AG04450 (cell line): ENCODE results near the gene JPH2. TPM values are rescaled to one million over a fixed set of nuclear protein-coding genes. Genes with fewer than 3 reads are reported as not detected.

Source experiments
- CTCF ChIA-PET: fragments of 300-600, 350-600 bp; formaldehyde crosslinking; extraction: SDS; loops from one replicate; lab custom pipeline; 2022; ENCODE audit warnings: antibody characterized with exemption, inconsistent platforms; lab: Charles Lee
- POLR2A ChIA-PET: fragments of 350-600 bp; formaldehyde crosslinking; extraction: SDS; loops from one replicate; lab custom pipeline; 2021; ENCODE audit warnings: antibody characterized with exemption, inconsistent platforms; lab: Yijun Ruan, JAX
- DNase-seq: peaks from one replicate; pipeline ENCODE4 v3.0.0-alpha.2; 2011; ENCODE audit warnings: low read depth, low spot score
- H3K27ac ChIP-seq: one replicate; pipeline ENCODE4 v1.5.1; 2012; ENCODE audit warnings: low read depth, low read length, control low read depth
- H3K27me3 ChIP-seq: one replicate; pipeline ENCODE4 v1.6.0; 2012; ENCODE audit warnings: low read length; ENCODE audit not compliant: control insufficient read depth, insufficient read depth
- H3K4me3 ChIP-seq: 2 replicates; pipeline ENCODE4 v1.5.1; 2011; ENCODE audit warnings: mild to moderate bottlenecking, low read depth, low read length, control low read depth
- H3K9me3 ChIP-seq: 2 replicates; pipeline ENCODE4 v1.5.1; 2012; ENCODE audit warnings: low read length; ENCODE audit not compliant: control insufficient read depth, insufficient read depth
- CTCF ChIP-seq: IDR thresholded peaks from 2 replicates; pipeline ENCODE4 v1.5.1; 2011; ENCODE audit warnings: low read depth, low read length, control low read depth, inconsistent platforms
- polyA plus RNA-seq: library from polyadenylated mRNA; depleted of rRNA; stranded (reverse); fragments of >200 nt; gene quantifications from 2 replicates; pipeline ENCODE4 v1.2.3, GENCODE V29; 2011

JPH2 gene
- polyA plus RNA-seq, 1 experiment: 1.3 TPM

GRCh38 chr20:44115181-44115580 lies 71.8 kb downstream of the JPH2 start:
- Histone ChIP-seq H3K27ac (no peak overlapping the region), H3K27me3 (no peaks in the 10 kb centered on the region), H3K9me3 (no peaks in the 10 kb centered on the region), H3K4me3 (no peak overlapping the region)
- ChIA-PET CTCF (interaction anchor here (3.5 to 11.9 kb wide), 2 partner anchors 75 to 196 kb away, joined by 31 to 402 read pairs; partner anchors contain the start of genes FITM2 and JPH2), POLR2A (no interaction called here)
- no peak for TF ChIP-seq CTCF
- no peak for DNase-seq

- ChIA-PET CTCF (interaction anchor here (0.9 to 11.9 kb wide), 7 partner anchors 20 to 576 kb away, joined by 3 to 402 read pairs (median 3); partner anchors contain the start of genes FITM2 and JPH2), POLR2A (interaction anchor here (0.6 kb wide), 1 partner anchor 599 kb away, joined by 4 read pairs; no protein-coding TSS in a partner anchor)
- TF ChIP-seq CTCF: no peak
These were observed 73.2 kb downstream of the JPH2 start for GRCh38 chr20:44113618-44114376.

GRCh38 chr20:44112889-44113617 lies 73.9 kb downstream of the JPH2 start:
- ChIA-PET POLR2A (no interaction called here), CTCF (interaction anchor here (1.0 to 11.9 kb wide), 6 partner anchors 77 to 575 kb away, joined by 3 to 402 read pairs (median 4); partner anchors contain the start of genes FITM2 and JPH2)
- no peak for DNase-seq
- no peak overlapping the region for H3K4me3 ChIP-seq
- H3K27ac ChIP-seq: no peak overlapping the region
- no peaks in the 10 kb centered on the region; the same call in 1 of the 2 replicates for H3K9me3 ChIP-seq
- no peak for TF ChIP-seq CTCF
- peaks cover 3% of the 10 kb centered on the region for H3K27me3 ChIP-seq

More at GRCh38 chr20:44113618-44114376, 73.2 kb downstream of the JPH2 start:
- Histone ChIP-seq H3K9me3 (no peaks in the 10 kb centered on the region), H3K27me3 (peaks cover 3% of the 10 kb centered on the region), H3K27ac (no peak overlapping the region), H3K4me3 (no peak overlapping the region)
- no peak for DNase-seq

- TF ChIP-seq CTCF: no peak
- no peak overlapping the region for H3K4me3 ChIP-seq
- ChIA-PET POLR2A (no interaction called here), CTCF (interaction anchor here (1.0 to 11.9 kb wide), 3 partner anchors 78 to 574 kb away, joined by 3 to 402 read pairs (median 4); partner anchors contain the start of genes FITM2 and JPH2)
- no peak for DNase-seq
- H3K9me3 ChIP-seq: peaks cover 5% of the 10 kb centered on the region; the same call in 1 of the 2 replicates
- H3K27me3 ChIP-seq: peaks cover 3% of the 10 kb centered on the region
- no peak overlapping the region for H3K27ac ChIP-seq
These were observed 74.5 kb downstream of the JPH2 start for GRCh38 chr20:44112456-44112855.
